PFSK-1 (cell line): ENCODE results near the gene PPFIBP2.

Experiments
- FOXP2 ChIP-seq: optimal IDR thresholded peaks from 2 replicates; pipeline ENCODE3; 2011; ENCODE audit warnings: borderline replicate concordance, control low read depth, inconsistent platforms; ENCODE audit not compliant: insufficient read depth; ENCODE audit errors: extremely low read length, extremely low read depth
- POLR2AphosphoS5 ChIP-seq: IDR thresholded peaks from 2 replicates; pipeline ENCODE4 v1.6.1; 2012; ENCODE audit warnings: low read depth, mild to moderate bottlenecking, control low read depth, low read length, moderate library complexity
- REST ChIP-seq, 2 experiments: IDR thresholded peaks; 2 replicates each; pipeline versions ENCODE4 v1.6.1 to v1.8.0; 2011 to 2012; ENCODE audit warnings: low read depth in 2 of 2, low read length in 2 of 2, control low read depth in 1 of 2, inconsistent platforms in 1 of 2, mild to moderate bottlenecking in 1 of 2, moderate library complexity in 1 of 2; ENCODE audit not compliant: insufficient read depth in 1 of 2
- TAF1 ChIP-seq: IDR thresholded peaks from 2 replicates; pipeline ENCODE4 v1.6.1; 2012; ENCODE audit warnings: low read length, control low read depth, borderline replicate concordance; ENCODE audit not compliant: insufficient read depth

GRCh38 chr11:7613394-7613720, 99.6 kb downstream of the PPFIBP2 start:
- TF ChIP-seq FOXP2, result no peak
- TF ChIP-seq POLR2AphosphoS5, result no peak
- no peak for TF ChIP-seq TAF1
- no peak for TF ChIP-seq REST (IDR thresholded peaks at IDR 0.05; ENCODE audit: insufficient read depth in 1 of 2, low read depth in 2 of 2, low read length in 2 of 2)
